DOHH2 (cell line): ENCODE data around the gene ATP9B.

Source experiments
- H3F3A ChIP-seq: fragments of 200-600 bp; sonication (generic), shearing (Covaris generic); 2 replicates; pipeline ENCODE4 v1.6.0; 2016; ENCODE audit warnings: antibody characterized with exemption, mild to moderate bottlenecking; ENCODE audit not compliant: control insufficient read depth, insufficient read depth
- H3K27ac ChIP-seq: fragments of 200-600 bp; sonication (generic); 2 replicates; pipeline ENCODE4 v1.5.1; 2014; ENCODE audit warnings: low read depth, mild to moderate bottlenecking, low read length, moderate library complexity
- H3K27me3 ChIP-seq: fragments of 200-600 bp; sonication (generic); 2 replicates; pipeline ENCODE4 v1.6.1; 2014; ENCODE audit warnings: mild to moderate bottlenecking, low read length, mixed read lengths; ENCODE audit not compliant: control insufficient read depth
- H3K36me3 ChIP-seq: fragments of 200-600 bp; sonication (generic); 2 replicates; pipeline ENCODE4 v1.6.1; 2014; ENCODE audit warnings: mild to moderate bottlenecking, low read length, moderate library complexity, mixed read lengths; ENCODE audit not compliant: control insufficient read depth
- H3K4me1 ChIP-seq: fragments of 200-600 bp; sonication (generic); 2 replicates; pipeline ENCODE4 v1.6.1; 2014; ENCODE audit warnings: mild to moderate bottlenecking, low read length, mixed read lengths; ENCODE audit not compliant: control insufficient read depth
- H3K4me2 ChIP-seq: fragments of 200-600 bp; sonication (generic); 2 replicates; pipeline ENCODE4 v1.6.0; 2014; ENCODE audit warnings: mild to moderate bottlenecking, low read length, moderate library complexity
- H3K4me3 ChIP-seq: fragments of 200-600 bp; sonication (generic); 2 replicates; pipeline ENCODE4 v1.5.1; 2014; ENCODE audit warnings: mild to moderate bottlenecking, low read length, mixed read lengths
- H3K79me2 ChIP-seq: fragments of 200-600 bp; sonication (generic); 2 replicates; pipeline ENCODE4 v1.6.1; 2014; ENCODE audit warnings: mild to moderate bottlenecking, low read length, mixed read lengths; ENCODE audit not compliant: control insufficient read depth
- H3K9me2 ChIP-seq: fragments of 200-600 bp; sonication (generic); replicated peaks from 2 replicates; pipeline ENCODE4 v1.6.1; 2014; ENCODE audit warnings: mild to moderate bottlenecking, low read length, mixed read lengths; ENCODE audit not compliant: control insufficient read depth
- H3K9me3 ChIP-seq: fragments of 200-600 bp; sonication (generic); 2 replicates; pipeline ENCODE4 v1.6.1; 2014; ENCODE audit warnings: antibody characterized with exemption, low read length, mixed read lengths; ENCODE audit not compliant: control insufficient read depth, insufficient read depth
- H4K20me1 ChIP-seq: fragments of 200-600 bp; sonication (generic); 2 replicates; pipeline ENCODE4 v1.6.0; 2014; ENCODE audit warnings: low read depth, mild to moderate bottlenecking, antibody characterized with exemption, low read length, moderate library complexity; ENCODE audit not compliant: control insufficient read depth, insufficient read depth
- CTCF ChIP-seq: fragments of 200-600 bp; sonication (generic); IDR thresholded peaks from one replicate; pipeline ENCODE4 v1.5.1; 2014; ENCODE audit warnings: antibody characterized with exemption, mild to moderate bottlenecking, low read depth, low read length; ENCODE audit not compliant: poor library complexity, severe bottlenecking
- EZH2phosphoT487 ChIP-seq: fragments of 200-600 bp; sonication (generic); IDR thresholded peaks from 2 replicates; pipeline ENCODE4 v1.6.1; 2017; ENCODE audit warnings: borderline replicate concordance, mild to moderate bottlenecking, antibody characterized with exemption, low read length, moderate library complexity, mixed read lengths

ATP9B gene

GRCh38 chr18:79426376-79427300 is 357.4 kb downstream of the ATP9B start:
- H3F3A ChIP-seq: no peaks in the 10 kb centered on the region
- H3K4me1 ChIP-seq: no peaks in the 10 kb centered on the region
- H3K4me3 ChIP-seq: no peak overlapping the region
- H4K20me1 ChIP-seq: peaks cover 2% of the 10 kb centered on the region; the same call in 1 of the 2 replicates
- no peak overlapping the region for H3K27ac ChIP-seq
- no peaks in the 10 kb centered on the region for H3K9me3 ChIP-seq
- no peaks in the 10 kb centered on the region for H3K9me2 ChIP-seq
- no peak overlapping the region for H3K4me2 ChIP-seq
- TF ChIP-seq CTCF: no peak
- no peak for TF ChIP-seq EZH2phosphoT487
- no peaks in the 10 kb centered on the region for H3K27me3 ChIP-seq
- peaks cover 9% of the 10 kb centered on the region for H3K36me3 ChIP-seq
- peaks cover 52% of the 10 kb centered on the region for H3K79me2 ChIP-seq

GRCh38 chr18:79427368-79428225 is 358.4 kb downstream of the ATP9B start:
- peaks cover 4% of the 10 kb centered on the region; the same call in 1 of the 2 replicates for H3K36me3 ChIP-seq
- no peak overlapping the region for H3K27ac ChIP-seq
- no peaks in the 10 kb centered on the region for H3K9me2 ChIP-seq
- no peak for TF ChIP-seq EZH2phosphoT487
- H3K9me3 ChIP-seq: no peaks in the 10 kb centered on the region
- no peak overlapping the region for H3K4me2 ChIP-seq
- no peaks in the 10 kb centered on the region for H3K27me3 ChIP-seq
- H3K4me3 ChIP-seq: no peak overlapping the region
- no peaks in the 10 kb centered on the region for H3F3A ChIP-seq
- peaks cover 2% of the 10 kb centered on the region; the same call in 1 of the 2 replicates for H4K20me1 ChIP-seq
- no peaks in the 10 kb centered on the region for H3K4me1 ChIP-seq
- H3K79me2 ChIP-seq: peaks cover 42% of the 10 kb centered on the region
